Measurements from ENCODE around the gene FAM131C. TPM values are rescaled to one million over a fixed set of nuclear protein-coding genes. Genes with fewer than 3 reads are reported as not detected.

FAM131C gene
- total RNA-seq, 2 donors from 2014 or later: 0.66 to 2.5 TPM

DNA sequence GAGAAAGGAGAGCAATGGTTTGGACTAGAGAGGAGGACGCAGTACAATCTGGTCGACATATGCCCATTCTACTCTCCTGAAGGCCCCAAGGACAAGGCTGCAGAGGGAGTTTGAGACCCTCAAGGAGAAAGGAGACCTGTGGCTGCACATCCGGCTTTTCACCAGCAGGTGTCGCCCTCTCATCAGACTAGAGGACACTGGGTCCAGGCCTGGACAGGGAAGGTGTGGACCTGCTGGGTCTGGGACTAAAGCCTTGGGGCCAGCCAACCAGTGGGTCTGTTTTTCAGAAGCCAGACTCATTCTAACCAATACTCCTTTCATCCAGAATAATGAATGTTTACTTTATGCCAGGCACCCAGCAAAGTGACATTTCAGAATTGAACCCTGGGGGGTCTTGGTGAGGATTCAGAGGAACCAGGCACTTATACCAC lies 64.4 kb downstream of the FAM131C start:
- H3K4me3 Mint-ChIP-seq: no peak overlapping the region
- no peaks in the 10 kb centered on the region for H3K27me3 Mint-ChIP-seq (ENCODE audit: insufficient read depth)
- no peak overlapping the region for H3K27ac ChIP-seq (ENCODE audit: low read depth, low read length)
- no peaks in the 10 kb centered on the region for H3K27me3 ChIP-seq (ENCODE audit: control insufficient read depth, insufficient read depth, low read length, poor library complexity, severe bottlenecking)
- H3K4me1 Mint-ChIP-seq: peaks cover 6% of the 10 kb centered on the region
- H3K27ac Mint-ChIP-seq: no peak overlapping the region
- peaks cover 3% of the 10 kb centered on the region for H3K4me1 ChIP-seq (ENCODE audit: control insufficient read depth, insufficient read depth, low read length)
- H3K9me3 ChIP-seq (ENCODE audit: control insufficient read depth, low read length): no peaks in the 10 kb centered on the region
- H3K9me3 Mint-ChIP-seq: no peaks in the 10 kb centered on the region
- DNase-seq: peak; percentile 98
- H3K36me3 ChIP-seq (ENCODE audit: control insufficient read depth, insufficient read depth, low read length): no peaks in the 10 kb centered on the region
- TF ChIP-seq, protein P1, sequence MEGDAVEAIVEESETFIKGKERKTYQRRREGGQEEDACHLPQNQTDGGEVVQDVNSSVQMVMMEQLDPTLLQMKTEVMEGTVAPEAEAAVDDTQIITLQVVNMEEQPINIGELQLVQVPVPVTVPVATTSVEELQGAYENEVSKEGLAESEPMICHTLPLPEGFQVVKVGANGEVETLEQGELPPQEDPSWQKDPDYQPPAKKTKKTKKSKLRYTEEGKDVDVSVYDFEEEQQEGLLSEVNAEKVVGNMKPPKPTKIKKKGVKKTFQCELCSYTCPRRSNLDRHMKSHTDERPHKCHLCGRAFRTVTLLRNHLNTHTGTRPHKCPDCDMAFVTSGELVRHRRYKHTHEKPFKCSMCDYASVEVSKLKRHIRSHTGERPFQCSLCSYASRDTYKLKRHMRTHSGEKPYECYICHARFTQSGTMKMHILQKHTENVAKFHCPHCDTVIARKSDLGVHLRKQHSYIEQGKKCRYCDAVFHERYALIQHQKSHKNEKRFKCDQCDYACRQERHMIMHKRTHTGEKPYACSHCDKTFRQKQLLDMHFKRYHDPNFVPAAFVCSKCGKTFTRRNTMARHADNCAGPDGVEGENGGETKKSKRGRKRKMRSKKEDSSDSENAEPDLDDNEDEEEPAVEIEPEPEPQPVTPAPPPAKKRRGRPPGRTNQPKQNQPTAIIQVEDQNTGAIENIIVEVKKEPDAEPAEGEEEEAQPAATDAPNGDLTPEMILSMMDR (conservative IDR thresholded peaks at IDR 0.05): peak; percentile 98
- 0% methylated on average over 4 of the region's 4 CpGs for WGBS, 2 experiments (ENCODE audit: insufficient coverage in 1 of 2, insufficient read length in 1 of 2)
- no peaks in the 10 kb centered on the region for H3K36me3 Mint-ChIP-seq (ENCODE audit: low read depth)
- H3K4me3 ChIP-seq (ENCODE audit: low read length): no peak overlapping the region
- H3K9ac ChIP-seq (ENCODE audit: extremely low read depth, low read length, poor library complexity, severe bottlenecking): no peak overlapping the region

Other genes with a start within 250 kb of the FAM131C start
- 10 to 100 TPM; 61.5 to 71.9 TPM for gene SPEN, start 225.9 kb downstream of the FAM131C start, total RNA-seq
- 10 to 100 TPM; 28.0 to 31.7 TPM for gene ZBTB17, start 97.5 kb downstream of the FAM131C start, total RNA-seq
- 1 to 10 TPM in 1 of 2 donors, under 1 TPM in 1; 0.97 to 1.3 TPM for gene SRARP, start 69.4 kb downstream of the FAM131C start, total RNA-seq
- gene HSPB7, start 55.6 kb downstream of the FAM131C start, total RNA-seq: under 1 TPM in 1 of 2 donors, not detected in 1; 0.15 TPM
- 1 to 10 TPM; 3.2 to 3.5 TPM for gene CLCNKA, start 51.6 kb downstream of the FAM131C start, total RNA-seq
- gene CLCNKB, start 29.9 kb downstream of the FAM131C start, total RNA-seq: 1 to 10 TPM; 3.6 to 3.7 TPM
- gene EPHA2, start 82.4 kb upstream of the FAM131C start, total RNA-seq: 10 to 100 TPM; 56.5 to 64.3 TPM
- gene ARHGEF19, start 139.0 kb upstream of the FAM131C start, total RNA-seq: 10 to 100 TPM; 14.8 to 17.5 TPM
- gene CPLANE2, start 163.5 kb upstream of the FAM131C start, total RNA-seq: 10 to 100 TPM in 1 of 2 donors, 1 to 10 TPM in 1; 9.6 to 10.3 TPM